Stimulated activated naive B cell treated with anti-CD40 and anti-IgM and Interleukin-4, amounts not matched to agents 10 μg/mL and 1 μg/mL and 100 μg/mL, for 72 hours (primary cell): ENCODE results near the gene ZNF592.

ENCODE experiments used
- ATAC-seq, 2 donors: fragments of 150-1000 bp; cut with Tn5 transposase; replicated peaks; 2 replicates each; pipeline ENCODE4 v1.10.0; 2021; ENCODE audit warnings: moderate library complexity in 1 of 2
- DNase-seq: peaks from one replicate; pipeline ENCODE4 v3.0.0; 2021
- H3K27ac Mint-ChIP-seq: one replicate; pipeline ENCODE4 v1.8.0; 2022; ENCODE audit warnings: mild to moderate bottlenecking, mixed read lengths
- H3K27me3 Mint-ChIP-seq, 2 donors: one replicate each; pipeline ENCODE4 v1.8.0; 2022; ENCODE audit warnings: mixed read lengths in 2 of 2
- H3K36me3 Mint-ChIP-seq, 2 donors: one replicate each; pipeline ENCODE4 v1.8.0; 2022; ENCODE audit warnings: mixed read lengths in 2 of 2, mild to moderate bottlenecking in 1 of 2
- H3K4me1 Mint-ChIP-seq, 2 donors: one replicate each; pipeline ENCODE4 v1.8.0; 2022; ENCODE audit warnings: mixed read lengths in 2 of 2, mild to moderate bottlenecking in 1 of 2
- H3K4me3 Mint-ChIP-seq, 2 donors: one replicate each; pipeline ENCODE4 v1.8.0; 2022; ENCODE audit warnings: mild to moderate bottlenecking in 2 of 2, mixed read lengths in 2 of 2, moderate library complexity in 1 of 2
- H3K9me3 Mint-ChIP-seq, 2 donors: one replicate each; pipeline ENCODE4 v1.8.0; 2022; ENCODE audit warnings: mixed read lengths in 2 of 2, mild to moderate bottlenecking in 1 of 2

Gene ZNF592, protein sequence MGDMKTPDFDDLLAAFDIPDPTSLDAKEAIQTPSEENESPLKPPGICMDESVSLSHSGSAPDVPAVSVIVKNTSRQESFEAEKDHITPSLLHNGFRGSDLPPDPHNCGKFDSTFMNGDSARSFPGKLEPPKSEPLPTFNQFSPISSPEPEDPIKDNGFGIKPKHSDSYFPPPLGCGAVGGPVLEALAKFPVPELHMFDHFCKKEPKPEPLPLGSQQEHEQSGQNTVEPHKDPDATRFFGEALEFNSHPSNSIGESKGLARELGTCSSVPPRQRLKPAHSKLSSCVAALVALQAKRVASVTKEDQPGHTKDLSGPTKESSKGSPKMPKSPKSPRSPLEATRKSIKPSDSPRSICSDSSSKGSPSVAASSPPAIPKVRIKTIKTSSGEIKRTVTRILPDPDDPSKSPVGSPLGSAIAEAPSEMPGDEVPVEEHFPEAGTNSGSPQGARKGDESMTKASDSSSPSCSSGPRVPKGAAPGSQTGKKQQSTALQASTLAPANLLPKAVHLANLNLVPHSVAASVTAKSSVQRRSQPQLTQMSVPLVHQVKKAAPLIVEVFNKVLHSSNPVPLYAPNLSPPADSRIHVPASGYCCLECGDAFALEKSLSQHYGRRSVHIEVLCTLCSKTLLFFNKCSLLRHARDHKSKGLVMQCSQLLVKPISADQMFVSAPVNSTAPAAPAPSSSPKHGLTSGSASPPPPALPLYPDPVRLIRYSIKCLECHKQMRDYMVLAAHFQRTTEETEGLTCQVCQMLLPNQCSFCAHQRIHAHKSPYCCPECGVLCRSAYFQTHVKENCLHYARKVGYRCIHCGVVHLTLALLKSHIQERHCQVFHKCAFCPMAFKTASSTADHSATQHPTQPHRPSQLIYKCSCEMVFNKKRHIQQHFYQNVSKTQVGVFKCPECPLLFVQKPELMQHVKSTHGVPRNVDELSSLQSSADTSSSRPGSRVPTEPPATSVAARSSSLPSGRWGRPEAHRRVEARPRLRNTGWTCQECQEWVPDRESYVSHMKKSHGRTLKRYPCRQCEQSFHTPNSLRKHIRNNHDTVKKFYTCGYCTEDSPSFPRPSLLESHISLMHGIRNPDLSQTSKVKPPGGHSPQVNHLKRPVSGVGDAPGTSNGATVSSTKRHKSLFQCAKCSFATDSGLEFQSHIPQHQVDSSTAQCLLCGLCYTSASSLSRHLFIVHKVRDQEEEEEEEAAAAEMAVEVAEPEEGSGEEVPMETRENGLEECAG (N-terminal part only)

GRCh38 chr15:84748274-84749110 lies at the start of gene ZNF592:
TSS of gene ZNF592 (plus strand) at chr15:84748592. CDS start at chr15:84782676, 34,084 bp downstream.
- peak; percentile 65 to 73 for ATAC-seq
- peak; percentile 72 for DNase-seq
- Mint-ChIP-seq H3K9me3 (no peaks in the 10 kb centered on the region), H3K4me3 (peak within 1 kb of the TSS; percentile 96 to 98), H3K27ac (peak within 1 kb of the TSS; percentile 97), H3K36me3 (peaks cover 16 to 27% of the 10 kb centered on the region in 2 donors), H3K4me1 (peaks cover 40 to 67% of the 10 kb centered on the region in 2 donors), H3K27me3 (no peaks in the 10 kb centered on the region)

GRCh38 chr15:84699538-84700191 lies 48.7 kb upstream of the ZNF592 start:
- Mint-ChIP-seq H3K27me3 (no peaks in the 10 kb centered on the region), H3K9me3 (no peaks in the 10 kb centered on the region), H3K4me1 (peaks cover 26 to 54% of the 10 kb centered on the region in 2 donors), H3K4me3 (no peak overlapping the region), H3K27ac (peak overlapping the region; percentile 14), H3K36me3 (peaks cover 20 to 30% of the 10 kb centered on the region in 2 donors)
- peak; percentile 61 to 68 for ATAC-seq
- DNase-seq = no peak

GRCh38 chr15:84702961-84703482 lies 45.4 kb upstream of the ZNF592 start:
- no peak for ATAC-seq
- Mint-ChIP-seq H3K4me3 (no peak overlapping the region), H3K27ac (peak overlapping the region; percentile 39)

GRCh38 chr15:84703808-84704207 lies 44.6 kb upstream of the ZNF592 start:
- no peaks in the 10 kb centered on the region for H3K27me3 Mint-ChIP-seq
- H3K36me3 Mint-ChIP-seq = peaks cover 26 to 42% of the 10 kb centered on the region in 2 donors
- no peak overlapping the region for H3K27ac Mint-ChIP-seq
- no peak overlapping the region for H3K4me3 Mint-ChIP-seq
- ATAC-seq (no peak), DNase-seq (no peak)
- peaks cover 36 to 61% of the 10 kb centered on the region in 2 donors for H3K4me1 Mint-ChIP-seq
- no peaks in the 10 kb centered on the region for H3K9me3 Mint-ChIP-seq

More at GRCh38 chr15:84702961-84703482, 45.4 kb upstream of the ZNF592 start:
- H3K27me3 Mint-ChIP-seq = no peaks in the 10 kb centered on the region
- H3K4me1 Mint-ChIP-seq = peaks cover 32 to 56% of the 10 kb centered on the region in 2 donors
- H3K36me3 Mint-ChIP-seq = peaks cover 22 to 38% of the 10 kb centered on the region in 2 donors
- no peak for DNase-seq
- no peaks in the 10 kb centered on the region for H3K9me3 Mint-ChIP-seq

DNA sequence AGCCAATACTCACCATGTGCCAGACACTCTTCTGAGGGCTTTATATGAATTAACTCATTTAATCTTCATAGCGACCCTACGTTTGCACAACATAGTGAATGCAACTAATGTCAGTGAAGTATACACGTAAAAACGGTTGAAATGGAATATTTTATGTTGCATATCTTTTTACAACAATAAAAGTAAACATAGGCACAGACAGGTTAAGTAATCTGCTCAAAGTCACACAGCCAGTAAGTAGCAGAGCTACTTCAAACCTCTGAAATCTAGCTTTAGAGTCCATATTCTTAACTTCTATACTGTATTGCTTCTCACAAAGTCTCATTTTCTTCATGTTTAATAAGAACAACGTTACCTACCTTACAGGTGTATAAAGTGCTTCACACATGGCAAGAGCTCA lies 34.0 kb upstream of the ZNF592 start:
- Mint-ChIP-seq H3K27ac (peak overlapping the region; percentile 47), H3K9me3 (no peaks in the 10 kb centered on the region), H3K4me3 (peak overlapping the region; percentile 94 to 97), H3K36me3 (peaks cover 9 to 10% of the 10 kb centered on the region in 2 donors), H3K4me1 (peaks cover 5 to 40% of the 10 kb centered on the region in 2 donors), H3K27me3 (no peaks in the 10 kb centered on the region)
- no peak for ATAC-seq
- DNase-seq = no peak

DNA sequence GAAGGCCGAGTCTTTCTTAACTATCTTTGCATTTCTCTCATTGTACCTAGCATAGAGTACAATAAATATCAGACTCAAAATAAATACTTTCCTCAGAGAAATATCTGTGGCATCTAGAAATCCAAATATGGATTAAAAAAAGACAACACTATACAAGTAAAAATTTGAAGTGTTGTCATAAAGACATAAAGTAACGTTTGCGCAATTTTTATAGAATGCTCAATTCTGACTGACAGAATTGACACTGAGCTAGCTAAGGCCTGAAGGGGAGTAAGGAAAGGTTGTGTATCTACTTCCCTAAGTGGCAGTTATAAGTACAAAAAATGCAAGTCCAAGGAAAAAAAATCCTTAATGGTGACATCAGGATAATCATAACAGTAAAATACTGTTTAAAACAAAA lies 33.6 kb upstream of the ZNF592 start:
- no peaks in the 10 kb centered on the region for H3K9me3 Mint-ChIP-seq
- H3K4me1 Mint-ChIP-seq = peaks cover 5 to 40% of the 10 kb centered on the region in 2 donors
- no peaks in the 10 kb centered on the region for H3K27me3 Mint-ChIP-seq
- H3K4me3 Mint-ChIP-seq = peak overlapping the region; percentile 94 to 97
- peak overlapping the region; percentile 93 for H3K27ac Mint-ChIP-seq
- peaks cover 9 to 10% of the 10 kb centered on the region in 2 donors for H3K36me3 Mint-ChIP-seq
- ATAC-seq (no peak), DNase-seq (no peak)

DNA sequence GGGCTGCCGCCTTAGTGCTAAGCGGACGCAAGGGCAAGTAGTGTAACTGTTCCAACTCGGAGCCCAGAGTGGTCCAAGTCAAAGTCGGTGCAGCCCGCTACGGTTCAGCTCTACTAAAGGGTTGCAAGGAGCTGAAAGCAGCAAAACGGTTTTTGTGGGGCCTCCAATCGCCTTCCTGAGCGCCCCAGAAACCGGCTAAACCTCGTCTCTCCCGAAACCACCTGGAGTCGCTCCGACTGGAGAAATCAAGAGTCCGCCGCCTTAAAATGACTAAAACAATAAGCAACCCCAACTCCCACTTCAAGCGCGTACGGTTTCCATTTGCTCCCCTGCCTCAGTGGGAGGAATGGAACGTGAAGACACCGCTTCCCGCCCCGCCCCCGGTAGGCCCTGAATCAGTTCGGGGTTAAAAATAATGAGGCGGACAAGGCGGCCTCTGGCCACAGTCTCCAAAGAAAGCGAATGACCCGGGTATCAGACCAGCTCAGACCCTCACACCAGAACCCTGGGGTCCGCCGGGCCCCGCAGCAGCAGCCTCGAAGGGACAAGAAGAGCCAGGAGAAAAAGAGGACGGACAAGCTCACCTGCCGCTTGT lies 32.9 kb upstream of the ZNF592 start:
- Mint-ChIP-seq H3K9me3 (no peaks in the 10 kb centered on the region), H3K4me3 (peak overlapping the region; percentile 94 to 97), H3K36me3 (peaks cover 9 to 10% of the 10 kb centered on the region in 2 donors), H3K4me1 (peaks cover 5 to 40% of the 10 kb centered on the region in 2 donors), H3K27me3 (no peaks in the 10 kb centered on the region), H3K27ac (peak overlapping the region; percentile 93)
- ATAC-seq (peak; percentile 6 to 7), DNase-seq (peak; percentile 9)

- peak within 1 kb of the TSS; percentile 94 to 97 for H3K4me3 Mint-ChIP-seq
- no peaks in the 10 kb centered on the region for H3K27me3 Mint-ChIP-seq
- no peaks in the 10 kb centered on the region for H3K9me3 Mint-ChIP-seq
- peak within 1 kb of the TSS; percentile 93 for H3K27ac Mint-ChIP-seq
- ATAC-seq = peak; percentile 94 to 96
- peak; percentile 95 for DNase-seq
- peaks cover 8 to 44% of the 10 kb centered on the region in 2 donors for H3K4me1 Mint-ChIP-seq
- peaks cover 9 to 10% of the 10 kb centered on the region in 2 donors for H3K36me3 Mint-ChIP-seq
Observed at GRCh38 chr15:84716036-84716732, 32.2 kb upstream of the ZNF592 start, which contains the start of gene SEC11A. TSS of gene SEC11A (minus strand) at chr15:84716139. CDS start at chr15:84716075, 64 bp downstream.

GRCh38 chr15:84721371-84721770 lies 27.0 kb upstream of the ZNF592 start:
- no peaks in the 10 kb centered on the region for H3K9me3 Mint-ChIP-seq
- no peaks in the 10 kb centered on the region for H3K27me3 Mint-ChIP-seq
- H3K4me3 Mint-ChIP-seq = no peak overlapping the region
- H3K4me1 Mint-ChIP-seq = peaks cover 15 to 52% of the 10 kb centered on the region in 2 donors
- no peak for DNase-seq
- H3K27ac Mint-ChIP-seq = peak overlapping the region; percentile 38
- ATAC-seq = no peak
- H3K36me3 Mint-ChIP-seq = no peaks in the 10 kb centered on the region

- H3K27me3 Mint-ChIP-seq = no peaks in the 10 kb centered on the region
- peaks cover 15 to 52% of the 10 kb centered on the region in 2 donors for H3K4me1 Mint-ChIP-seq
- ATAC-seq (no peak), DNase-seq (no peak)
- no peaks in the 10 kb centered on the region for H3K36me3 Mint-ChIP-seq
- H3K27ac Mint-ChIP-seq = peak overlapping the region; percentile 51
- no peaks in the 10 kb centered on the region for H3K9me3 Mint-ChIP-seq
- no peak overlapping the region for H3K4me3 Mint-ChIP-seq
Observed at GRCh38 chr15:84722628-84723027, 25.8 kb upstream of the ZNF592 start.

- ATAC-seq (peak; percentile 81 to 85), DNase-seq (no peak)
- H3K27ac Mint-ChIP-seq = peak overlapping the region; percentile 81
- peak overlapping the region; percentile 26 to 50 for H3K4me3 Mint-ChIP-seq
- no peaks in the 10 kb centered on the region for H3K9me3 Mint-ChIP-seq
- H3K36me3 Mint-ChIP-seq = no peaks in the 10 kb centered on the region
- H3K27me3 Mint-ChIP-seq = no peaks in the 10 kb centered on the region
- H3K4me1 Mint-ChIP-seq = peaks cover 23 to 51% of the 10 kb centered on the region in 2 donors
Observed at GRCh38 chr15:84725001-84725491, 23.3 kb upstream of the ZNF592 start.
